Erythroblast (primary cell): Measurements from ENCODE around the gene NCR3LG1.

Experiments
- DNase-seq, 2 experiments: peaks; one replicate each; lab custom pipeline; 2025; lab: John Stamatoyannopoulos, UW
- GATA1 ChIP-seq: IDR thresholded peaks from 2 replicates; pipeline ENCODE4 v1.6.1; 2011; ENCODE audit warnings: low read depth, mild to moderate bottlenecking, control low read depth, low read length, moderate library complexity
- POLR2A ChIP-seq: IDR thresholded peaks from 2 replicates; pipeline ENCODE4 v1.6.1; 2011; ENCODE audit warnings: mild to moderate bottlenecking, low read length

The NCR3LG1 gene

DNA sequence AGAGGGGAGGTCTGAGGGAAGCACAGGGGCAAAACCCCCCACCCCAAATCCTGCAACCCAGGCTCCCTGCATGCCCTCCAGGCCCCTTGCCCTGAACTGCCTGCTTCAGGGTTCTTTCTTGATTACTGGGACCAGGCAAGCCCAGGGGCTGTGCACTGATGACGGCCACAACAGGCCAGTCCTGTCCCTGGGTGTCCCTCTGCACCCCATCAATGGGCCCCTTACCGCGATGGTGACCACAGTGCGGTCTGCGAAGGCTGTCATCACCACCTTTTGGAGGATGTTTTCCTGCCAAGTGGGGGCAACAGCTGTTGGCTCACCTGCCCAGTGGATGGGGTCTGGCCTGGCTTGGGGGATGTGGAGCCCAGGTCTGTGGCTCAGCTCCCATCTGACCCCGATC is 41.9 kb downstream of the NCR3LG1 start:
- TF ChIP-seq GATA1: no peak
- TF ChIP-seq POLR2A: no peak
- no peak for DNase-seq

DNA sequence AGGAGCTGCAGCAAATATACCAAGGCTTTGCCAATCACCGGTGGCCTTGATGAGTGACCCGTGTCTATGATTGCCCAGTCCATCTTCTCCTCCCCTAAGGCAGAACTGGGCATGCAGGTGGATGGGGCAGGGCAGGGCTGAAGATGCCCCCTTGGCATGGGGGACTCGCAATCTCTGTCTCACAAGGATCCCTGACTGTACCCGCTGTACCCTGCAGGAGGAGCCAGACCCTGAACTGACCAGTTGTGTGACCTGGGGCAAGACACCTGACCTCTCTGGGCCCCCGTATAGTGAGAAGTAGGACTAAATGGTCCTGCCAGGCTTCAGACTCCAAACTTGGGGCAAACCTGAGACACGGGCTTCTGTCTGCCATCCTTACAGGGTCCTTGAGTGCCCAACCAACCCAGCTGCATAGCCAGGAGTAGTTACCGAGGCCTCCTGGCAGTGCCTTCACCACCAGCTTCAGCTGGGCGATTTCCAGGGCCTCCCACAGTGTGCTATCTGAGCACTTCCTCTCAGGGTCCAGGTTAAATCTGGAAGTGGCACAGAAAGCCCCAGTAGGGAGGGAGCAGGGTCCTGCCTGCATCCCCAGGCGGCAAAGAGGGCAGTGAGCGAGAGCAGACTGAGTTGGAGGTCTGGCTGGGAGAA is 43.3 kb downstream of the NCR3LG1 start:
- no peak for DNase-seq
- no peak for TF ChIP-seq GATA1
- TF ChIP-seq POLR2A: no peak

DNA sequence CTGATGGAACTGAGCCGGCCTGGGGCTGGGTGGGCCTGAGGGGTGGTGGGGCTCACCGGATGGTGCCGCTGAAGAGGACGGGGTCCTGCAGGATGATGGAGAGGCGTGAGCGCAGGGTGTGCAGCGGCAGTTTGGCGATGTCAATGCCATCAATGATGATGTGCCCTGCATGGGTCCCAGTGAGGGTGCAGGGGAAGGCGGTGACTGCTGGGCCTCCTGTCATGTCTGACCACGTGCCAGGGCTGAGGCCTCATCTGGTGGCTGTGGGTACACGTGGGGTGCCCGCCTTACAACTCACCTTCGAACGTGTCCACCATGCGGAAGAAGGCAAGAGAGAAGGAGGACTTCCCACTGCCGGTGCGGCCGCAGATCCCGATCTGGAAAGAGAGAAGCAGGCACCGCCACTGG is 44.0 kb downstream of the NCR3LG1 start:
- TF ChIP-seq POLR2A (no peak), GATA1 (no peak)
- no peak for DNase-seq

DNA sequence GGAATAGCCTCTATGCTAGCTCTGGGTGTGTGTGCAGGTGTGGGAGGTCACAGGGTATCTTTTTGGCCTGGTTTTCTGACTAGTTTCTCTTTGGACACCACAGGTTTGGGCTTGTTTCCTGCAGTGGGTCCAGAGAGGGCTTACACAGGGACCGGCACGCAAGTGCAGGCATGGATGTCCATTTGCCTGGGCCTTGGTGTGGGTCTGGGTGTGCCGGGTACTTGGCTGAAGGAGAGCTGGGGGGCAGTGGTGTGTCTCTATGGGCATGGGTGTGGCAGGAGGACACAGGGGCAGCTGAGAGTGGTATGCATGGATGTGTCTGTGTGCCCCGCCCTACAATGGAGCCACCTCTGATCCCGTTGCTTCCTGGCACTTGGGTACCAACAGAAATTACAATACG is 44.4 kb downstream of the NCR3LG1 start:
- no peak for TF ChIP-seq POLR2A
- TF ChIP-seq GATA1: no peak
- no peak for DNase-seq

DNA sequence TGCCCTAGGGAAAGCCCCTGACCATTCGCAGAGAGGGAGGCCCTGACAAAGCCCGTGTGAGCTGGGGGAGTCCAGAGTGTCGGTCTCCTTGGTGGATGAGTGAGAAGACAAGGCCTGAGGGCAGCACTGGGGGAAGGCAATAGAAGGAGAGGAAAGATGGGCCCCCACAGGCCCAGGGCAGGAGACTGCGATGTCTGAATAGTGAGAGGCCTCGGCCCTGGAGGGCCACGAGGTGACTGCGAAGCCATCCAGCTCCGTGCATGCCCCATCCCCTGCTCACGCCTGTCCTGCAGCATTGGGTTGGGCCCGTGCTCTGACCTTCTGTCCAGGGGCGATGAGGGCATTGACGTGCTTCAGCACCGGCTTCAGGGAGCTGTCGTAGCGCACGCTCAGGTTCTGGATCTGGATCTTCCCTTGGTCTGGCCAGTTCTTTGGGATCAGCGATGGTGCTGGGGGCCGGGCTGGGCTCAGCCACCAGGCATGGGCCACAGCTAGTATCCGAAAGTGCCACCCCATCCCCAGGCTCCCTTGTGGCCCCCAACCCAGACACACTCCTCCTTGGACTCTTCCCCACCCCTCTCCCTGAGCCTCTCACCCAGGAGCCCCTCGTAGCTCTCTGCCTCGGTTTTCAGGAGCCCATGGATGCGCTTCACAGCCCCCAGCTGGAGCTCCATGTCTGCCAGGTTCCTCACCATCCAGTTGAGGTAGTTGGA is 45.2 kb downstream of the NCR3LG1 start:
- TF ChIP-seq GATA1 (no peak), POLR2A (no peak)
- no peak for DNase-seq

DNA sequence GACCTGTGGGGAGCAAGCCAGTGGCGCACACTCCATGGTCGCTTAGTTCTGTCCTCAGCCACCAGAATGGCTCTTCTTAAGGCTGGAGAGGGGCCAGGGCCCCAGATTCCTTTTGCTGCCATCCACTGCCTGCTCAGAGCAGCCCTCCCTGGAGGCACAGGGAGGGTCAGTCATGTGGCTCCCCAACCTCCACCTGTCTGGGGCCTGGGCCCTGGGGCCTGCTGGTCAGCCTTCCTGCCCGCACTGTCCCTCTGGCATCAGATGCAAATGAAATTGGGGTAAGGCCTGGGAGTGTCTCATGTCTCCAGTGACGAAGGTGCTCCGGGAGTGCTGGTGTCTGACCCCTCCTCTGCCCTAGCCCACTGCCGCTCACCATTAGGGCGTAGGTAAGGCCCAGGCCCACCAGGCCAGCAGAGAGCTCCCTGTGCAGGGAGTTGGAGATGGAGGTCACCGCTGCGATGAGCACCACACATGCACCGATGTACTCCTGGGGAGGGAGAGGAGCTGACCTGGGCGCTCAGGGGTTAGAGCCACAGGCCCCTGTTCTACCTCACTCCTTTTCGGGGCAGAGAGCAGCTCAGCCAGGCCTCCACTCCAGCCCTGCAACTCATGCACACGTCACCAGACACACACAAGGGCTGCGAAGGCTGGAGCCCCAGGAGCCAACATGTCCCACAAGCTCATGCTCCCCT is 45.9 kb downstream of the NCR3LG1 start:
- TF ChIP-seq POLR2A: no peak
- TF ChIP-seq GATA1: no peak
- no peak for DNase-seq

DNA sequence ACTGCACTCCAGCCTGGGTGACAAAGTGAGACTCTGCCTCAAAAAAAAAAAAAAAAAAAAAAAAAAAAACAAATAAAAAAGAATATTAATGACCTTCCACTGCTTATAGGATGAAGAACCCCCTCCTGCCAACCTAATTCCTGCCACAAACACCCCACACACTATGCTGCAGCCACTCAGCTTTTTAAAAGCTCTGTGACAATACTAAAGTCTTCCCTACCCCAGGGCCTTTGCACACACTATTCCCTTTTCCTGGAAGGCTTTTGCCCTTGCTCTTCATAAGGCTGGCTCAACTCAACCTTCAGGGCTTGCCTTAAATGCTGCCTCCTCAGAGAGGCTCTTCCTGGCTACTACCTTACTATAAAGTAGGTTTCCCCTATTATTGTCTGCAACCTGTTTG is 47.6 kb downstream of the NCR3LG1 start:
- TF ChIP-seq POLR2A (no peak), GATA1 (no peak)
- no peak for DNase-seq

DNA sequence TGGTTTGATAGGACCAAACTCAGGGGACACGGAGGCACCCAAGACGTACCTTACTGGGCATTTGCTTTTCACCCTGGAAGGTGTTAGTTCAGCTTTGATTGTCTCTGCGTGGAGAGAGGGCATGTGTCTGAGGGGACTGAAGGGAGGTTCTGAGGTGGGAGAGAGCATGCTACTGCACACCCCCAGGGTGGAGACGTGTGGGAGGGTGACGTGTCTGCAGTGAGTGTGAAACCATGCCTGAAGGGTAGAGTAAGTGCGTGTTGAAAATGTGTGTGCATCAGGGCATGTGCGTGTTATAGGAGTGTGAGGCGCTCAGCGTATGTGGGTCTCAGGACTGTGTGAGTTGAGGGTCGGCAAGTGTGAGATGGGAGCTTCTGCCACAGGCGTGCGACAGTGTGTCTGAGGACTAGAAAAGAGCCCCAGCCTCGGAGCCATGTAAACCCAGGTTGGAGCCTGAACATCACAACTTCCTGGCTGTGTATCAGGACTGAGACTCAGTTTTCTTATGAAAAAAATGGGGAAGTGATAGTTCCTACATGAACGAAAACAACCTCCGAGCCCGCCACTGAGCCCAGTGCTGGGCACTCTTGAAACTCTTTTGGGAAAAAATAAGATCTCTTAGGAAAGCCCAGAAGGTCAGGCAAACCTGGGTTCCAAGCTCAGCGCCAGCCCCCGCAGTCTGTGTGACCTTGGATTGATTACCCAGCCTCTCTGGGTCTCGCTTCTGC is 48.6 kb downstream of the NCR3LG1 start:
- DNase-seq: no peak

DNA sequence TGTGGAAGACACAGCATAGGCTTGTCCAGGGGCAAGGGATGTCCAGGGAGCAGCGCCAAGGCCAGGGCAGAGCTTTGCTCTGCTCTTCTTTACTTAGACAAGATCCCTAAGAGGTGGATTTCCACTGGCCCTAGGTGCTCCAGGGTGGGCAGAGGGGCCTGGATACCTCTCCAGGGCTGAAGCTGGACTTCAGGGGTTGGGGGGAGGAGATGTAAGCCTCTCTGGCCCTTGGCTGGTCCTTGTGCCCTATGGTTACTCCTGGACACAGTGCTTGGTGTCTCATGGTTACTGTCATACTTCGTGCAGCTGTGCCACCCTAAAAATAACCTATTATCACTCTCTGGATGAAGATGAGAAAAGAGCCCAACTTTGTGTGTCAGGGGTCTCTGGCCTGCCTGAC is 49.7 kb downstream of the NCR3LG1 start:
- no peak for TF ChIP-seq POLR2A
- no peak for TF ChIP-seq GATA1
- no peak for DNase-seq

More for the DNA sequence above, 48.6 kb downstream of the NCR3LG1 start:
- TF ChIP-seq POLR2A: no peak
- TF ChIP-seq GATA1: no peak

DNA sequence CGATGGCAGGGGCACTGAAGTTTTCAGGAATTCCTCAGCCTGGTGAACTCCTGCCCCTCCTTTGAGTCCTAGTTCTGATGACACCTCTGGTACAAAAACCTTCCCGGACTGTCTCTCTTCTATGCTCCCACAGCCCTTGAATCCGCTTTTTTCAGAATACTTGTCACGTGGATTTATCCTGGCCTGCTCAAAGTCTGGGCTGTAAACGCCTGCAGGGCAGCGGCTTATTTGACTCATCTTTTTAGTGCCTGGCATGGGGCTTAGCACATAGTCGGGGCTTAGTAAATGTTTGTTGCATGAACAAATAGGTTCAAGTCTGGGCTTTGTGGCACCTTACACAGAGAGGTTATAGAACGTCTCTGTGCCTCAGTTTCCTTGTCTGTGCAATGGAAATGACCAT is 50.2 kb downstream of the NCR3LG1 start:
- TF ChIP-seq GATA1: no peak
- no peak for TF ChIP-seq POLR2A
- no peak for DNase-seq

DNA sequence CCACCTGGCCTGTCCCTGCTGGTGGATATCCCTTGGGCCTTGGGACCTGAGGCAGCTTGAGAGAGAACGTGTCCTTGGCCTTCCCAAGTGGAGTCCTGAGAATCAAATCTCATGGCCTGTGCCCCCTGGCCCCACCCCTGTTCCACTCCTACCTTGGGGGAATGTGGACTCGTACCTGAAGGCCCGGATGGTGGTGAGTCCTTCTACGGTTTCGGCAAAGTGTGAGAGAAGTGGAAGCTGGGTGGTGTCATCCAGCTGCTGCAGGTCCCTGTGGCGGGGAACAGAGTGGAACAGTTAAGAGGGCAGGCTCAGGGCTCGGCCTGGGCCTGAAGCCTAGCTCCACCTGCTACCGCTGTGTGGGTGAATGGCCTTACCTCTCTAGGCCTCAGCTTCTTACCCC is 50.9 kb downstream of the NCR3LG1 start:
- TF ChIP-seq POLR2A: no peak
- DNase-seq: no peak

DNA sequence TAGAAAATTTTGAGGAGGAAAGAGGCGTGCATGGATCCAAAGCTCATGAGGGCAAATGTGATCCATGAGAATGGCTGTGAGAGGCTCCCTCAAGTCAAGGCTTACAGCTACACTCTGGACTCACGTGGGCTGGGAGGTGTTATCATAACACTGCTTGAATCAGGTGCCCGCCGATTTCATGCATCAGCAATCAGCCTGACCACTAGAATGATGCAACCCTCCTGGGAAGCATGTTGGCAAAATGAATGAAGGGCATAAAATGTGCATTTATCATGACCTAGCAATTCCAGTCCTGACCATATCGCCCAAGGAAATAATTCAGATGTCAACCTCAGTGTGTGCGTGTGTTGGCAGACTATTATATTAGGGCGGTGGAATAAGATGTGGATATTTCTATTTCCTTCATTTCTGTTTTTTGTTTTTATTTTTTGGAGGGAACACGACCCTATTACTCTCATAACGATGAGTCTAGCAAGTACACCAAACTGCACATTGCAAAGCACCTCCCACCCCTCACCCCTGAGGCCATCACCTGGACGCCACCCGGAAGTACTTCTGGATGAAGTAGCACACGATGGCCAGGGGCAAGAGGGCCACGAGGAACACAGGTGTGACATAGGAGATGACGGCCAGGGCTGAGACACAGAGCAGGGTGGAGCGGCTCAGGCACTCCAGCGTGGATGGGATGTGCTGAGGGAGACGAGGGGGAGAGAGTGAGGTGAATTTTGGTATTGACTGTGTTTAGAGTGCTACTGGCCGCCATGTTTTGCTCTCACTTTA is 52.6 kb downstream of the NCR3LG1 start:
- TF ChIP-seq GATA1 (no peak), POLR2A (no peak)
- DNase-seq: no peak

DNA sequence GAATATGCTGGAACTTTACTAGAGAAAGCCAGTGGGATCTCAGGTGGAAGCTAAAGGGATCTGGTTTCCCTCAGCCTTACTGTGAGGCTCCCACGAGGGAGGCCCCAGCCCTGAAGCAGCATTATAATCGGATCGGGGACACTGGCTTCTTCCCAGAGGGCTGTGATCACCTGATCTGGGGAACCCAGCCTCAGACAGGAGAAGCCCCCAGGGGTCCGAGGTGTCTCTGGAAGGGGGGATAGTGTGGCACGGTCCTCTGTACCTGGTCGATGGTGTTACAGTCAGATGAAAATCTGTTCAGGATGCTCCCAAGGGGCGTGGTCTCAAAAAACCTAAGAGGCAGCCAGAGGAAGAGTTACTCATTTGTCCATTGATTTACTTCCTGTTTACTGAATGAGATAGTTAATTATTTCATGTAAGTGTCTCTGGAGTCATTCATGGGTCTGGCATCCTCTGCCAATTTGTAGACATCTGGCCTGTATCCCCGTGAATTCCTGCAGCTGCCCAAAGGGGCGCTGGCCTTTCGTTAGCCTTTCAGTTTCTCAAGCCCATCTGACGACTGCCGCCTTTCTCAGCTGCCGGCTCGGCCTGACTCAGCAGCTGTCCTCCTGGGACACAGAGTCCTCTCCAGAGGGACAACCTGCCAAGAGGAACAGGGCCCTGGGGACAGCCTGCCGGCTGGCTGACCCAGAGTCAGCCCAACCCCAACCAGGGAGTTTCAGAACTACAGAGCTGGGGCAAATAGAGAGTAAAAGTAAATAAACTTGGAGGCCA is 53.8 kb downstream of the NCR3LG1 start:
- no peak for TF ChIP-seq POLR2A
- TF ChIP-seq GATA1: no peak
- DNase-seq: no peak
